GM23248 (cell line): Measurements from ENCODE around the gene AIRE.

ENCODE experiments used
- EZH2 ChIP-seq: fragments of 200-600 bp; sonication (generic); IDR thresholded peaks from 2 replicates; pipeline ENCODE4 v1.6.1; 2018; ENCODE audit warnings: antibody characterized with exemption, mild to moderate bottlenecking; ENCODE audit not compliant: insufficient read depth, poor library complexity, severe bottlenecking
- EZH2phosphoT487 ChIP-seq: fragments of 200-600 bp; sonication (generic); IDR thresholded peaks from 2 replicates; pipeline ENCODE4 v1.6.1; 2018; ENCODE audit warnings: antibody characterized with exemption, moderate library complexity, mild to moderate bottlenecking, low read depth; ENCODE audit not compliant: insufficient read depth

- TF ChIP-seq EZH2 (no peak), EZH2phosphoT487 (no peak)
These were observed 1.3 kb downstream of the AIRE start for GRCh38 chr21:44286716-44287632.
